HG03442 (cell line): Measurements from ENCODE around the gene RAPGEF1.

Experiments used
- ATAC-seq: cut with Tn5 transposase; IDR thresholded peaks from one replicate; pipeline ENCODE4 v1.9.1; 2021; ENCODE audit warnings: mild to moderate bottlenecking, moderate library complexity; ENCODE audit not compliant: unreplicated experiment

RAPGEF1 gene

GRCh38 chr9:131591845-131592208 lies 148.0 kb downstream of the RAPGEF1 start:
- no peak for ATAC-seq

- peak; percentile 63 for ATAC-seq
Measured at GRCh38 chr9:131590907-131591844, 148.7 kb downstream of the RAPGEF1 start.

GRCh38 chr9:131590449-131590848 lies 149.4 kb downstream of the RAPGEF1 start:
- no peak for ATAC-seq

- ATAC-seq: no peak
Measured at GRCh38 chr9:131589993-131590392, 149.9 kb downstream of the RAPGEF1 start.

- no peak for ATAC-seq
Measured at GRCh38 chr9:131589124-131589711, 150.7 kb downstream of the RAPGEF1 start.

GRCh38 chr9:131588396-131588795 lies 151.5 kb downstream of the RAPGEF1 start:
- no peak for ATAC-seq

GRCh38 chr9:131587906-131588305 lies 152.0 kb downstream of the RAPGEF1 start:
- ATAC-seq: no peak

- ATAC-seq: no peak
Measured at GRCh38 chr9:131587331-131587730, 152.5 kb downstream of the RAPGEF1 start.

- no peak for ATAC-seq
Measured at GRCh38 chr9:131585375-131585774, 154.5 kb downstream of the RAPGEF1 start.

- no peak for ATAC-seq
Measured at GRCh38 chr9:131584858-131585257, 155.0 kb downstream of the RAPGEF1 start.

- no peak for ATAC-seq
Measured at GRCh38 chr9:131583836-131584555, 155.9 kb downstream of the RAPGEF1 start.

GRCh38 chr9:131583337-131583645 lies 156.6 kb downstream of the RAPGEF1 start:
- no peak for ATAC-seq

GRCh38 chr9:131582466-131583336 lies 157.2 kb downstream of the RAPGEF1 start:
- no peak for ATAC-seq

- ATAC-seq: no peak
Measured at GRCh38 chr9:131582056-131582455, 157.8 kb downstream of the RAPGEF1 start.

GRCh38 chr9:131580358-131580757 lies 159.5 kb downstream of the RAPGEF1 start:
- ATAC-seq: no peak

GRCh38 chr9:131579789-131580211 lies 160.1 kb downstream of the RAPGEF1 start:
- no peak for ATAC-seq

GRCh38 chr9:131578731-131579504 lies 161.0 kb downstream of the RAPGEF1 start:
- no peak for ATAC-seq

GRCh38 chr9:131578021-131578420 lies 161.9 kb downstream of the RAPGEF1 start:
- no peak for ATAC-seq

GRCh38 chr9:131577005-131578000 lies 162.6 kb downstream of the RAPGEF1 start:
- no peak for ATAC-seq
